NCI-H1048 (cell line): ENCODE data around the gene SGPL1.
"Not testable (repeated sequence)": the region's sequence is repeated elsewhere in the genome, so short reads cannot be mapped to it uniquely, and the experiment has no call there.

ENCODE experiments used
- DNase-seq: peaks from one replicate; lab custom pipeline; 2025; lab: John Stamatoyannopoulos, UW

SGPL1 gene

DNA sequence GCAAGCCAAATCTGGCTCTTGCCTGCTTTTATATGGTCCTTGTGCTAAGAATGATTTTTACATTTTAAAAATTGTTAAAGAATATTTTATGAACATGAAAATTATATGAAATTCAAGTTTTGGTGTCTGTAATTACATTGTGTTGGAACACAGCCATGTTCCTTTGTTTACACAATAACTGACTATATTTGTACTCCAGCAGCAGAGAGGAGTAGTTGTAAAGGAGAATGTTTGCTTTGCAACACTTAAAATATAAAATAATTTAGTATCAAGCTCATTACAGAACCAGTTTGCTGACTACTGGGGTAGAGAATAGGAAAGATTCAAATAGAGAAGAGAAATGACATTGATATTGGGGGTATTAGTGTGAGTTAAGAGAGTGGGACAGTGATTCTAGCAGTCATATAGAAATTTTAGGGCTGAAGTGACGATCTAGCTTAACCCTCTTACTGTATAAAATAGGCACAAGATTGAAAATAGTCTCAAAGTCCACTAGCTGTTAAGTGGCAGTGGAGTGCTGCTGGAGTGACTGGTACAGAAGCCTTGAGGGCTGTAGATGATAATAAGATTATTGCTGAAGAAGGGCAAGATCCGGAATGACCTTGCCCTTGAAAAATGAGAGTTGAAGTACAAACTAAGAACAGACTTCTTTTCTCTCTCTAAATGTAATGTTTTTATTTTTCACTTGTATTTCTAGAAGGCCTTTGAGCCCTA, 28.2 kb downstream of the SGPL1 start:
- no peak for DNase-seq

DNA sequence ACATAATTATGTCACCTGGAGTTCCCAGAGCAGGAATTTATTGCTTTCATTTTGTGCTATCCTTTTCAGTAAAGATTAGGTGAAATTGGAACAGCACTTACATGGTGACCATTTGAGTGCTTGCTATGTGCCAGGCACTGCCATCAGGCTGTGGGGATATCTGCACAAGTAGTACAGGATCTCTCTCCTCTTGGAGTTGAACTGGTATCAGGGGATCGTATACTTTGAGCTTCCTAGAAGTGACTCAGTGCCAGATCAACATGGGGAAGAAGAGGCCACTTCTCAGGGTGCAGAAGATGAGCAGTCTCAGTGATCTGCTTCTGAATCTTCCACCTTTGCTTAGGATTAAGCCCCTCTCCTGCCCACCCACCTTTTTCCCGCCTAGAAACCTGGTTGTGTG, 29.5 kb downstream of the SGPL1 start:
- DNase-seq, result no peak

DNA sequence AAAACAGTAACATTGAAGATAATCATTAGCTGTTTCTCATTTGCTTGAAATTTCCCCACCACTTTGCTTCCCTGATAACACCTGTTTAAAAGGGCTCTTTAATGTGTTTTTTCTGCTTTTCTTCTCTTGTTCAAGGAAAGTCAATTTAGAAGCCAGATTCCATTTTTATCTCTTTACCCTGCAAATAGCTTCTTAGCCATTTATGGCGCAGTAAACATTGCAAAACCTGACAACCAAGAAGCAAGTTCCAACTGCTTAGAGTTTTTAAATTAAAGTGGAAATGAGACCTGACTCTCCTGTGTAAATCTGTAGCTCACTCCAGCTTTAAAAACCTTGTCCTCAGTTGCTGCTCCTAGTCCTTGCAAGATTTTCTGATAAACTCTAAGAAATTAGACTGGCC, 30.1 kb downstream of the SGPL1 start:
- no peak for DNase-seq

- no peak for DNase-seq
Observed at GRCh38 chr10:70846795-70847194, 31.0 kb downstream of the SGPL1 start.

DNA sequence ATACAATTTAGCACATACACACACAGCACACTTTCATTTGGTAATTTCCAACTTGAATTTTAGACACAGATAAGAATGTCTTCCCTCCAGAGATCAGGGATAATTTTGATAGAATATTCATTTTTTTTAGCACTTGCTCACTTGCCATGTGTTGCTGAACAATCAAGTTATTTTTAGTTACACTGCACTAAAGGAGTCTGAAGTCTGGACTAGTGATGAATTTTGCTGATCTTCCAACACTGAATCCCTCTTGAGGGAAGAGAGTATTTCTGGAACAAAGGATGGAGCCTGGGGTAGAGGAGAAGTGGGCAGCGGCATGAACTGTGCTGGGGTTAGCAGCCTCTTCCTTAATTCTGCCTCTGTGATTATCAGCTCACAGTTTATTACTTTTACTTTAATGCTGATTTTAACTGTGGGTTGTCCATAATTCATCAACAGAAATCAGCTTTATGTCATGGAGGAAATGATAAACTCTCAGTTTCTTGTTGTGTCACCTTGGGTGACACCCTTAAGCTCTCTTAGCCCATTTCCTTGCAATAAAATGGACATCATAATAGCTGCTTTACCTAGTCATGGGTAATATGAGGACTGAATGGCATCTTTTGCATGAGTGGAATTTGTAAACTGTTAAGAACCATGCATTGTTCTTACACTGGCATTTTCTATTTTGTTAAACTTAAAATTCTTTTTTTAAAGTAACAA, 32.1 kb downstream of the SGPL1 start:
- no peak for DNase-seq

DNA sequence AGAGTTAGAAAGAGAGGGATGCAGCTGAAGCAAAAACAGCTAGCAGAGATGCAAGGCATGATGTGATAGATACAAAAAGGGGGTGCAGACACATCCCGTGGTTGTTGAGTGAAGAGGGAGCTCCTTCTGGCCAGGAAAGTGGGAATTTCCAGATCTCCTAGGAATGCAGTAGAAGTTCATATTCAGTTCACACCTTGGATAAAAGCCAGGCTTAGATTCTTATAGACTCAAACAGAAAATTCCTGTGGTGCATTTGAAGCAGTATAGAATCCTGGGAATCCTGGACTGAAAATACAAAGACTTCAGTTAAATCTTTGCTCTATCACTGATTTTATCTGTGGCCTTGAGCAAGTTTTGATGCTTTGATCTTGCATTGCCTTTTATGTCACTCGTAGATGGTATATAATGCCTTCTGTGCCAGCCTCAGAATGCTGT, 33.9 kb downstream of the SGPL1 start:
- no peak for DNase-seq

- DNase-seq, result no peak
Observed at GRCh38 chr10:70850097-70850496, 34.3 kb downstream of the SGPL1 start.

- no peak for DNase-seq
Observed at GRCh38 chr10:70851597-70852475, 36.1 kb downstream of the SGPL1 start.

DNA sequence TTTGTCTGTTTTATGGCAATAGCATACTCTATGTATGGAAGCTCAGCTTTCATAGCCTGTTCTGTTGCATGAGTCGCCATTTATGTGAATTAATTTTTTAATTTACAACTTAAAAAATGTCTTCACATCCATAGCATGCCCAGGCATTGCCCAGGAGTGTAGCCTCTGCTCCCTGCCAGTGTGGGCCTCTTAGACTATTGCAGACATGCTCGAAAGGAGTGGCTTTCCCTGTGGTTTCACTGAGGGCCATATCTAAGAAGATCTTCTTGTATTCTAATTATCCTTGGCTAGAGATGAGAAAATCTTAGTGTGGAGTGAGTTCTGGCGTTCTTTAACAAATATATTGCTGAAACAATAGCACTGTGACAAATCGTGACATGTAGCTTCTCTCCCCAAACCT, 37.3 kb downstream of the SGPL1 start:
- no peak for DNase-seq

DNA sequence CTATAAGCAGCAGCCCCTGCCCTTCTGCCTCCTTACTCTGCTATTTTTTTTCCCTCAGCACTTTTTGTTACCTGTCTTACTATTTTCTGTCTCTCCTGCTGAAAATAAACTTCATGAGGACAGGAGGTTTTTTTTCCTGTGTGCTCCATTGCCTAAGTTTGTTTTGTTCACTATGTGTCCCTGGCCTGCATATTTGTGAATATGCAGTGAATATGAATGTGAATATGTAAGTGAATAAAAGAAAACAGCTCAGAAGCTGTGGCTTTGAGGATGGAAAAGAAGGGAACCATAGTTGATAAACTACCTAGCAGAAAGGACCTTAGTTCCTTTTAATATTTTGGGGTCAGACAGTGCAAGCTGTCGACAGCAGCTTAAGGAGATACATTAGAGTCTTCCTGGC, 37.7 kb downstream of the SGPL1 start:
- DNase-seq, result no peak

DNA sequence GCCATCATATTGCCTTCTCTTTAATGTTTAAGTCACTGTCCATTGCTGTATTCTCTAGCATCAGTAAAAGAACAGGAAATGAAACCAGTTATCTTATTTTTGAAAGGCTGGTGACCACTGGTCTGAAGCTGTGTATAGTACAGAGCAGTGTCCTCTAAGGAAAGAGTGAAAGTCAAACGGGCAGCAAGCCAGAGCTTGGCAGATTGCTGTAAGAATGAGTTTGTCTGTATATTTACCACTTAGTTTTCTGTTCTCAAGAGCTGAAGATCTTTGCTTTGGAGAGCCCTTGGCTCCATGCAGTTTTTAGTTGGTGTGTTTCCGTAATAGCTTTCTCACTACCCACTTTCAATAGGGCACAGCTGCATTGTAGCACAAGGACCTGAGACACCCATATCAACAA, 40.7 kb downstream of the SGPL1 start:
- DNase-seq, result no peak

GRCh38 chr10:70858759-70859158, 43.0 kb downstream of the SGPL1 start:
- DNase-seq, result no peak

DNA sequence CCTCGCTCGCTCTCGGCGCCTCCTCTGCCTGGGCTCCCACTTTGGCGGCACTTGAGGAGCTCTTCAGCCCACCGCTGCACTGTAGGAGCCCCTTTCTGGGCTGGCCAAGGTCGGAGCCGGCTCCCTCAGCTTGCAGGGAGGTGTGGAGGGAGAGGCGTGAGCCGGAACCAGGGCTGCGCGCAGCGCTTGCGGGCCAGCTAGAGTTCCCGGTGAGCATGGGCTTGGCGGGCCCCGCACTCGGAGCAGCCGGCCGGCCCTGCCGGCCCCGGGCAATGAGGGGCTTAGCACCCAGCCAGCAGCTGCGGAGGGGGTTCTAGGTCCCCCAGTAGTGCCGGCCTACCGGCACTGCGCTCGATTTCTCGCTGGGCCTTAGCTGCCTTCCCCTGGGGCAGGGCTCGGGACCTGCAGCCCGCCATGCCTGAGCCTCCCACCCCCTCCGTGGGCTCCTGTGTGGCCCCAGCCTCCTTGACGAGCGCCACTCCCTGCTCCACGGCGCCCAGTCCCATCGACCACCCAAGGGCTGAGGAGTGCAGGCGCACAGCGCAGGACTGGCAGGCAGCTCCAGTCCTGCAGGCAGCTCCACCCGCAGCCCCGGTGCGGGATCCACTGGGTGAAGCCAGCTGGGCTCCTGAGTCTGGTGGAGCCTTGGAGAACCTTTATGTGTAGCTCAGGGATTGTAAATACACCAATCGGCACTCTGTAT, 45.9 kb downstream of the SGPL1 start:
- DNase-seq, result not testable (repeated sequence)

GRCh38 chr10:70863470-70864160, 47.9 kb downstream of the SGPL1 start:
- DNase-seq, result no peak

GRCh38 chr10:70864935-70865334, 49.2 kb downstream of the SGPL1 start:
- DNase-seq, result no peak

DNA sequence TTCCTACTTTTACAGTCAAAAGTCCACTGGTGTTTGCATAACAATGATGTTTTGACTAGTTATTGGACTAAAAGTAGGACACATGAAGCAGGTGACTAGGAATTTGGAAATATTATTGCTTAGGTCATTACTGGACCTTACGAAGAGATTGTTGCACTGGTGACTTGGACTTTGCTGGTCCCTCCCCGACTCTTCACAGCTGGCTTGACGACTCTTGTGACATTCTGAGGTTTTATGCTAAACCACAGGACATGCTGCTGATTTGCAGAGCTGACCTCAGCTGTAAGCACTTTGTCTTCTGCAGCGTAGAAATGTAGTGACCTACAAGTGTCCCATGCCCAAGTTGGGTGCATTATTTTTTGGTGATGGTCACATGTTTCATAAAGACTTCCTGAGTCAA, 50.7 kb downstream of the SGPL1 start:
- DNase-seq, result no peak

DNA sequence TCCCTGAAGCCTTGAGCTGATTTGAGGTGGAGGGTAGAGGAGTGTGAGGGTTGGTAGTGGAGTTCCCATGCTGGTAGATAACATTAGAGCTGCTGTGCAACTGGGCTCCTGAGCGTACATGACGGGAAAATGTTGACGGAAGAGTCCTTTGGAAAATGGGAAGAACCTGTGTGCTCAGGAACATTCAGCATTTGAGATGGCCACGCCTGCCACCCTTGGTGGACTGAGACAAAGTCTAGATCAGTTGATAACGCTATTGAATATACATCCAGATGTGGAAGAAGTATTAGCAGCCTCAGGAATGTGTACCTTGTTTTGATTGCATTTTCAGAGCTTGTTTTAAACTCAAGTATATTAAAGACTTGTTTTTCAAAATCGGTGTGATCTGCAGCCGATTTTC, 56.5 kb downstream of the SGPL1 start:
- no peak for DNase-seq

DNA sequence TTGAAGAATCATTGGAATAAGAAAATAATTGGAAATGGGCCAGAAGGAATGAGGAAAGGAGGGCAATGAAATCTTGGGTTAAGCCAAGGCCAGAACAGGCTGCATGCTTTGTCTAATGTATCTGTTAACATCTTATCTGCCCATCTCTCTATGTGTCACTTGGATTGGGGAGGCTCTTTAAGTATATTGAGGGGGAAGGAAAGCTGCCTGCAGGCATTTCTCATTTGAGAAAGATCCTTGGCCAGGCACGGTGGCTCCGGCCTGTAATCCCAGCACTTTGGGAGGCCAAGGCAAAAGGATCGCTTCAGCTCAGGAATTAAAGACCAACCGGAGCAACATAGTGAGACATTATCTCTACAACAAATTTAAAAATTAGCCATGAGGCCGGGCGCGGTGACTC, 58.3 kb downstream of the SGPL1 start:
- DNase-seq, result no peak

GRCh38 chr10:70879207-70879606, 63.5 kb downstream of the SGPL1 start:
- no peak for DNase-seq

GRCh38 chr10:70880077-70880534, 64.4 kb downstream of the SGPL1 start:
- DNase-seq, result peak; percentile 32

DNA sequence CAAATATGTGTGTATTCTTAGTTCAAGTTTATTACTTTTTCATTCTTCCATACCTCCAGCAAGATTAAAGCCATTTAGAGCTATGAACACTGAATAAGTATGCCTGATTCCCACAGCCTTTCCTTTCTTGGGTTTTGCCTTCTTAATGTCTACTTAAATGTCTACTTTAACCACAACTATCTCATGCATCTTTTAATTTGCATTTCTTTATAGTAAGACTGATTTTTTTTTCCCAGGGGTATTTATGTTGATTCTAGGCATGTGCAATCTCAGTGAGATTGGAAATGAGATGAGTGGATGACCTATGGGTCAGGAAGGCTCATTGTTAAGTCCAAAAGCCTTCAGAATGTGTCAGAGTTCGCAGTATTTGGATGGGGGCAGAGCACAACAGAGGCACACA, 69.0 kb downstream of the SGPL1 start:
- no peak for DNase-seq
